Urinary bladder (tissue), 4 donors: Measurements from ENCODE around the gene STXBP5. TPM values are rescaled to one million over a fixed set of nuclear protein-coding genes. Genes with fewer than 3 reads are reported as not detected.

Experiments used
- DNase-seq: peaks from one replicate; pipeline ENCODE4 v3.0.0-alpha.2; 2015; ENCODE audit errors: extremely low spot score
- H3K27ac ChIP-seq: one replicate; pipeline ENCODE4 v1.5.1; 2013; ENCODE audit warnings: low read depth, mild to moderate bottlenecking, moderate library complexity
- H3K36me3 ChIP-seq: one replicate; pipeline ENCODE4 v1.6.1; 2013; ENCODE audit warnings: mild to moderate bottlenecking, moderate library complexity; ENCODE audit not compliant: insufficient read depth
- H3K4me1 ChIP-seq: one replicate; pipeline ENCODE4 v1.6.1; 2013; ENCODE audit warnings: mild to moderate bottlenecking, moderate library complexity; ENCODE audit not compliant: insufficient read depth
- H3K4me3 ChIP-seq: one replicate; pipeline ENCODE4 v1.5.1; 2013; ENCODE audit warnings: low read depth, low read length
- WGBS: extraction: QIAGEN DNeasy Blood & Tissue Kit; methylation state at CpG from one replicate; pipeline ENCODE4 v1.1.7; 2013; 5-methylcytosine and 5-hydroxymethylcytosine counted together
- polyA plus RNA-seq: library from polyadenylated mRNA; stranded (reverse); fragments of 200-250 nt; gene quantifications from one replicate; pipeline ENCODE4 v1.2.3, GENCODE V29; 2013
- total RNA-seq: library from RNA; depleted of rRNA; stranded (reverse); fragments of >200 nt; gene quantifications from one replicate; pipeline ENCODE4 v1.2.3, GENCODE V29; 2014
- donor health status: healthy with polysubstance abuse.
- donor health status: healthy.

Gene STXBP5
- total and polyA plus RNA-seq, 2 donors, result 6.8 to 37.9 TPM

DNA sequence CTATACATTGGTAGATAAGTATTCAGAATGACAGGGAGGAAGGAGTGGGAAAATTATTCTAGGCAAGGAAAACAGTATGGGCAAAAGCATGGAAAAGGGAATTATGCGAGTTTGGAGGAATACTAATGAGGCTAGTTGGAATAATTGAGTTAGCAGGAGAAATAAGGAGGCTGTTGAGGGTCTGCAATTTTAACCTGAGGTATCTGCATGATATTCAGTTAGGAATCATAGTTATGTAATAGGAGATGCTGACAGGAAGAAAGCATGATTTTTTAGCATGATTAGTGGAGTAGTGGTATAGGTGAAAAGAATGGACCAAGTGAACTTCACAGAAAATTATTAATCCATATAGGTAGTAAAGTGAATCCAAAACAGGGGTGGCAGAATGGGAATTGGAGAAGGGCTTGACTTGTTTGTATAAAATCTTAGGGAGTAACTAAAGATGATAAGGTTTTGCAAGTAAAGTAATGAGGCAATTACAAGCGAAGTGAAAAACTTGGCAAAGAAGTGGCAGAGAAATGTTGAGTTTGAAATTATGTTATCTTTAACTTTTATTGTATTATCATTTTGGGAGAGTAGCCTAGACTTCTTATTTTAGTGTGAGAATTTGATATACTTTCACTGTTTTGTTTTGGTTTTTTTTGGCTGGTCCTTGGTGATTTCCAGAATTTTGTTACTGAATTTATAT is 5.7 kb downstream of the STXBP5 start:
- H3K27ac ChIP-seq, result no peak overlapping the region
- no peak overlapping the region for H3K4me3 ChIP-seq
- 88% methylated on average over 2 of the region's 2 CpGs for whole genome bisulfite sequencing
- no peaks in the 10 kb centered on the region for H3K36me3 ChIP-seq
- H3K4me1 ChIP-seq, result peaks cover 2% of the 10 kb centered on the region
- no peak for DNase-seq

DNA sequence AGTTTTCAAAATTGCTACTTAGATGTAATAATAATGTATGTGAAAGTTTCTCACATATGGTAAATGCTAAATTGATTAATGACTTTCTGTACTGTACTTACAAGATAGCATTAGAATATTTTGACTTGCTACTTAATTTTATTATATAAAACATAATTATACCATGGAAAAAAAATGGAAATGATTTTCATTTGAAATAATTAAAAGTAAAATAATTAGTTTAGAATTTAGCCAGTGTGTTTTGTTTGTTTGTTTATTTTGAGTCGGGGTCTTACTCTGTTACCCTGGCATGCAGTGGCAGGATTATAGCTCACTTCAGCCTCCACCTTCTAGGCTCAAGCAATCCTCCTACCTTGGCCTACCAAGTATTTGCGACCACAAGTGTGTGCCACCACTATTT is 7.1 kb downstream of the STXBP5 start:
- DNase-seq, result no peak
- no peaks in the 10 kb centered on the region for H3K36me3 ChIP-seq
- H3K4me3 ChIP-seq, result no peak overlapping the region
- H3K27ac ChIP-seq, result no peak overlapping the region
- no peaks in the 10 kb centered on the region for H3K4me1 ChIP-seq
- 98% methylated on average over 2 of the region's 2 CpGs for WGBS

DNA sequence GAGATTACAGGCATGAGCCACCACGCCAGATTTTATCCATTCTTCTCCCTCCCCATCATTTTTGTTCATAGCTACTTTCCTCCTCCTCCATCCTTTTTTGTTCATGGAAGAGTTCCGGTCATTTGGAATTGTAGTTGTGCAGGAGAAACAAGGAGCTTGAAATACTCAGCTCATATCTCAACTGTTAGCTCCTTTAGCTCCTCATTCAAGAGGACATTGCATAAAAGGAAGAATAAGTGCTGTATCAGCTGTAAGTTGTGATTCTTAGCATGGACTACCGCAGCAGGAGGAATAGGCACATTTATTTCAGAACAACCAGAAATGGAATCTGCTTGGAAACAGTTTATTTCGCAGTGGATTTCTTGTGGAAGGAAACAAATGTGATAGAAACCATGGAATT is 7.6 kb downstream of the STXBP5 start:
- WGBS, result 96% methylated on average over 4 of the region's 4 CpGs
- Histone ChIP-seq H3K36me3 (no peaks in the 10 kb centered on the region), H3K4me1 (no peaks in the 10 kb centered on the region), H3K4me3 (no peak overlapping the region), H3K27ac (no peak overlapping the region)
- DNase-seq, result no peak

DNA sequence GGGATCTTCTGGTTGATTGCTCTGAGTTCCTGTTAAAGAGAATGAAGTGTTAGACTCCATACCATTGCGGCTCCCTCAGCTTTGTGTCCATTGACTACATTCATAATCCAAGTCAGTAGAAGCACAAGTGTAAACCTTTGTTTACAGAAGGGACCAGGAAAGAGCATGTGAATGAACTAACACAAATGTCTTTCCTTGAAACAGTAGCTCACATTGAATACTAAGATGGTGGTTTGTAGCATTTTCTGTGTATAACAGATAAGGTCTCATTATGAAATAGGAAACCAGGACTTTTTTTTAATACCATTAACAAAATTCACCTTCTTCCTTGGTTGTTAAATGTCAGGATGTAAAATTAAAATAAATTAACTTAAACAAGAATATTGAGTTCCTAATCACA is 8.4 kb downstream of the STXBP5 start:
- no peak for DNase-seq
- Histone ChIP-seq H3K4me3 (no peak overlapping the region), H3K27ac (no peak overlapping the region), H3K36me3 (no peaks in the 10 kb centered on the region), H3K4me1 (no peaks in the 10 kb centered on the region)
- 97% methylated on average over 1 of the region's 1 CpG for WGBS

DNA sequence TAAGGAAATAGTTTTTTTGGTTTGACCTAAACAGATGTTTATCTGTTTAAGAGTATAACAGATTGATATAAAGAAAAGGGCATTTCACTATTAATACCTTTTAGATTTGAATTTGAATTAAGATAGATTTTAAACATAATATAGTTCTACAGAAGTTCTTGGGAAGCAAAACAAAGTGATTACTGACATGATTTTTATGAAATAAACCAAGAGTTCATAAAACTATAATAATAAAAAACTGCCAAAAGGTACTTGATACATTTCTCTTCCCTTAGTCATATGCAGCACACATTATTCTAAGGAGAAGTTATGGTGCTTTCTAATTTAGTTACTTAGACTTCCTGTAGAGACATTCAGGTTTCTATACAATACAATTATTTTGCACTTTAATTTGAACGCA is 9.6 kb downstream of the STXBP5 start:
- Histone ChIP-seq H3K27ac (no peak overlapping the region), H3K4me1 (no peaks in the 10 kb centered on the region), H3K4me3 (no peak overlapping the region), H3K36me3 (no peaks in the 10 kb centered on the region)
- no peak for DNase-seq
- 46% methylated on average over 1 of the region's 1 CpG for WGBS

DNA sequence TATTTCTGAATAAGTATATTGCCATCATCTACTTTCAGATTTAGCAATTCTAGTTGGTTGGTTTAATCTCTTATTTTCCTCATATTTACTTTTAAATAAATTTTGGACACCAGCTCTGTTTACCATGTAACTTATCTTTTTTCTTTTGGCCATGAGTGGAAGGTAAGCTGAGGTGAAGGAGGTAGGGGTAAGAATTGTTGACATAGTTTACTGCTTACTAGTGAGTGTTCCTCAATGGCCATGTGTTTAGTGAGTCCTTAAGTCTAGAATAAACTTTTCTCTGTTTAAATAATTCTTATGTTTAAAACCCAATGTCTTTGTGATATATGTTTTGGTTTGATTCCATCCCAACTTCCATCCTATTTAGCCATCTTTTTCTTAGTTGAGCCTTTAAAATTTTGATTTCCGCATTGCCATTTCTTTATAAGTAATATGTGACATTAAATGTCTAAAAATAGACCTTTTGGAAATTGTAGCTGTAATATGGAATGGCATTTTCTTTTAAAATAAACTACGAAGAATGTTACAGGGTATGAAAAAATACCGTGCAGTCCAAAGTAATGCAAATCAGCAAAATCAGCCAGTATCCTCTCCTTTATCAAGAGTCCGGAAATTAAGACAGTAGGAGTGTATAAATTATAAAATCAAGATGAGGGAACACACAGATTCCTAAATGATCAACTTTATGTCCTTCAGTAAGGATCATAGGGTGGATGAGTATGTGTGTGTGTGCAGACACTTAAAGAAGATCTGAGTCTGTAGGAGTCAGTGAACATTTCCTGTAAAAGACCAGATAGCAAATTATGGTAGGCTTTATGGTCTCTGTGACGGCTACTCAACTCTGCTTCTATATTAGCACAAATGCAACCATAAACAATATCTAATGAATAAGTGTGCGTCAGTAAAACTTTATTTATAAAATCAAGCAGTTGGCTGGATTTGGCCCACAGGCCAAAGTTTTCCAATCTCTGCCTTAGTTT is 10.3 kb downstream of the STXBP5 start:
- 87% methylated on average over 6 of the region's 6 CpGs for WGBS

DNA sequence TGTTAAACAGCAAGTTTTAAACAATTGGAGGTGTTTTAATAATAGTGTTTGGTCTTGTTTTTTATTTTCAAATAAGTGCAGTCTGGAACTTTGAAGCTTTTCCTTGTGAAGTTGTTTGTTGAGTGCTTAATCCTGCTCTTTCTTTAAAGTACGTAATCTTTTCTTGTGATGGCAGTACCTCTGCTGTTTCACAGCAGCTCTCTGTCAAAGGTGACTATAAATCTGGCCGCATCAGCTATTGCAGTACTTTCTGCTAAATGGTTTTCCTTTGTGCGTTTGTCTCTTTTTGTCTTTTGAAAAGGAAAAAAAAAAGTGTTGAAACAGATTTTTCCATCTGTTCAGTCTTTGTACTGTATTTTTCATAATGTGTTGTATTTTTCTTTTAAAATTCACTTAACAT is 12.7 kb downstream of the STXBP5 start:
- 49% methylated on average over 3 of the region's 3 CpGs for WGBS
- Histone ChIP-seq H3K27ac (no peak overlapping the region), H3K4me3 (no peak overlapping the region), H3K4me1 (no peaks in the 10 kb centered on the region), H3K36me3 (no peaks in the 10 kb centered on the region)
- DNase-seq, result no peak

More for the DNA sequence above, 10.3 kb downstream of the STXBP5 start:
- DNase-seq, result no peak
- Histone ChIP-seq H3K4me3 (no peak overlapping the region), H3K36me3 (no peaks in the 10 kb centered on the region), H3K27ac (no peak overlapping the region), H3K4me1 (no peaks in the 10 kb centered on the region)

DNA sequence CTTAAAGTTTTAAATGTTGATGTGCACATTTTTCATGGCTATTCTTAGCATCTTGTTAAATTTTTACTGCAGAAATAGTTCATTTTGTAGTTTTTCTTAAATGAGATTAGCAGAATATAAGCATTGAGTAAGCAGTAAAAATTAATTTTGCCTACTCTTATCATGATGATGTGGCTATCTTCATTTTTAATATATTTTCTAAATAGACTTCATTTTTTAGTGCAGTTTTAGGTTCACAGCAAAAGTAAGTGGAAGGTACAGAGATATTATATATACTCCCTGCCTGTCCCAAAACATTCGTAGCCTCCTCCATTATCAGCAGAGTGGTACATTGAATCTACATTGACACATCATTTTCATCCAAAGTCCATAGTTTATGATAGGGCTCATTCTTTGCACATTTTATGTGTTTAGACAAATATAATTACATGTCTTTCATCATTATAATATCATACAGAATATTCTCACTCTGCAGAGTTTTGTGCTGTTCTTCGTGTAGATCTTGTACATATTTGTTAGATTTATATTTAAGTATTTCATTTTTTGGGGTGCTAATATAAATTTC is 13.7 kb downstream of the STXBP5 start:
- no peak overlapping the region for H3K27ac ChIP-seq
- no peak for DNase-seq
- no peaks in the 10 kb centered on the region for H3K36me3 ChIP-seq
- no peaks in the 10 kb centered on the region for H3K4me1 ChIP-seq
- 94% methylated on average over 2 of the region's 2 CpGs for WGBS
- H3K4me3 ChIP-seq, result no peak overlapping the region

DNA sequence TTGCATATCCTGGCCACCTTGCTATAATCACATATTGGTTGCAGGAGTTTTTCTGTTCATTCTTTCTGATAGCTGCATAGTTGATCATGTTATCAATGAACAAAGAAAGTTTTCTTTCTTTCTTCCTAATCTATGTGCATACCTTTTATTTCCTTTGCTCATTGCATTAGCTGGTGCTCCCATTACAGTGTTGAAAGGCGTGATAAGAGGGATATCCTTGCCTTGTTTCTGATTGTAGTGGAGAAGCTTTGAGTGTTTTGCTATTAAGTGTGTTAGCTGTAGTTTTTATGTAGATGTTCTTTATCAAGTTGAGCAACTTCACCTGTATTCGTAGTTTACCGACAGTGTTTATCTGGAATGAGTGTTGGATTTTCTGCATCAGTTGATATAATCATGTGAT is 14.6 kb downstream of the STXBP5 start:
- H3K4me3 ChIP-seq, result no peak overlapping the region
- H3K4me1 ChIP-seq, result no peaks in the 10 kb centered on the region
- DNase-seq, result no peak
- H3K36me3 ChIP-seq, result no peaks in the 10 kb centered on the region
- no peak overlapping the region for H3K27ac ChIP-seq
- 96% methylated on average over 3 of the region's 3 CpGs for WGBS

DNA sequence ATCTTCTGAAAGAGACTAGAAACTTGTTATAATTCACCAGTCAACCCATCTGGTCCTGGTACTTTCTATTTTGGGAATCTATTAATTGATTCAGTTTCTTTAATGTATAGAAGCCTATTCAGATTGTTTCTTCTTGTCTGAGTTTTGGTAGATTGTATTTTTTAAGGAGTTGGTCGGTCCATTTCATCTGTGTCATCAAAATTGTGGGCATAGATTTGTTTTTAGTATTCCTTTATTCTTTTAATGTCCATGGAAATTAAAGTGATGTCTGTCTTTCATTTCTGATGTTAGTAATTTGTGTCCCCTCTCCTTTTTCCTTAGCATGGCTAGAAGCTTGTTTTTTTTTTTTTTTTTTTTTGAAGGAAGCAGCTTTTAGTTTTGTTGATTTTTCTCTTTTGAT is 15.2 kb downstream of the STXBP5 start:
- DNase-seq, result no peak
- no peaks in the 10 kb centered on the region for H3K4me1 ChIP-seq
- WGBS, result 99% methylated on average over 1 of the region's 1 CpG
- no peaks in the 10 kb centered on the region for H3K36me3 ChIP-seq
- H3K4me3 ChIP-seq, result no peak overlapping the region
- H3K27ac ChIP-seq, result no peak overlapping the region

DNA sequence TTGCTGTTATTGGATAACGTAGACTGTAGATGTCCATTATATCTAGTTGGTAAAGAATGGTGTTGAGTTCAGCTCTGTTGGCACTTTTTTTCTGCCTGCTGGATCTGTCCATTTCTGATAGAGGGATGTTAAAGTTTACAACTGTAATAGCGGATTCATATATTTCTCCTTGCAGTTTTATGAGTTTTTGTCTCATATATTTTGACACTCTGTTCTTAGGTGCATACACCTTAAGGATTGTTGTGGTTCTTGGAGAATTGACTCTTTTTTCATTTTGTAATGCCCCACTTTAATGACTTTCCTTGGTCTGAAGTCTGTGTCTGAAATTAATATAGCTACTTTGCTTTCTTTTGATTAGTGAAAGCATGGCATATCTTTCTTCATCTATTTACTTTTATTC is 16.1 kb downstream of the STXBP5 start:
- H3K4me3 ChIP-seq, result no peak overlapping the region

DNA sequence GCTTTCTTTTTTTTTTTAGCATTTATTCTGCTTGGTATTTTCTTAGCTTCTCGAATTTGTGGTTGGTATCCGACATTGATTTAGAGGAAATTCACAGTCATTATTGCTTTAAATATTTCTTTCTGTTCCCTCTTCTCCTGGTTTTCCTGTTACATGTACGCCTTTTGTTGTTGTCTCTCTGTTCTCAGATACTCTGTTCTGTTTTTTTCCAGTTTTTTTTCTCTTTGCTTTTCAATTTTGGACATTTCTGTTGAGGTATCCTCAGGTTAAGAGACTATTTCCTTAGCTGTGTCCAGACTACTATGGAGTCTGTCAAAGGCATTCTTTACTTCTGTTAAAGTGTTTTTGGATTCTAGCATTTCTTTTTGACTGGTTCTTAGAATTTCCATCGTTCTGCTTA is 17.5 kb downstream of the STXBP5 start:
- Histone ChIP-seq H3K27ac (no peak overlapping the region), H3K36me3 (no peaks in the 10 kb centered on the region), H3K4me3 (no peak overlapping the region), H3K4me1 (no peaks in the 10 kb centered on the region)
- WGBS, result 80% methylated on average over 4 of the region's 4 CpGs
- DNase-seq, result no peak

More for the DNA sequence above, 16.1 kb downstream of the STXBP5 start:
- Histone ChIP-seq H3K27ac (no peak overlapping the region), H3K4me1 (no peaks in the 10 kb centered on the region), H3K36me3 (no peaks in the 10 kb centered on the region)
- 96% methylated on average over 2 of the region's 2 CpGs for WGBS
- no peak for DNase-seq

DNA sequence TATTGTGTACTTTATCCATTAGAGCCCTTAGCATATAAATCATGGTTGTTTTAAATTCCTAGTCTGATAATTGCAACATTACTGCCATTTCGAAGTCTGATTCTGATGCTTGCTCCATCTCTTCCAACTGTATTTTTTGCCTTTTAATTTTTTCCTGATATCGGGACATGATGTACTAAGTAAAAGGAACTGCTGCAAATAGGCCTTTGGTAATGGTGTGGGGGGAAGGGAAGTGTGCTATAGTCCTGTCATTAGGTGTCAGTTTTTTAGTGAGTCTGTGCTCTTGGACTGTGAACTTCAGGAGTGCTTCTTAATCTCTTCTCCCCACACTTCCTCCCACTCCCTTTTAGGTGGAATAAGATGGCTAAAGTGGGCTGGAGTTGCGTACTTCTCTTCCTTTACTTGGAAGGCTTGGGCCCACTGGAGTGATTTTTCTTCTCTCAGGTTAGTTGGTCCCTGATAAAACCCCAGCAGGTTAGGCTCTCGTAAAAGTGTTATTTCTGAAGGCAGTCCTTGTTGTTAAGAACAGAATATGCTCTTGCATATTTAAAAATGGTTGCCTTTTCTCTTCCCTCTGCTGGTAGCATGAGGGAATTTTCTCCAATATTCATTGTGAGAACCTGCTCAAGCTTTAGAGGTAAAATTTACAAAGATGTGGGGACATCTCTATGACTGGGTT is 18.1 kb downstream of the STXBP5 start:
- no peak overlapping the region for H3K27ac ChIP-seq
- WGBS, result 73% methylated on average over 4 of the region's 4 CpGs
- DNase-seq, result no peak
- H3K4me1 ChIP-seq, result no peaks in the 10 kb centered on the region
- H3K36me3 ChIP-seq, result no peaks in the 10 kb centered on the region
- no peak overlapping the region for H3K4me3 ChIP-seq
